IMR-90 (cell line): Measurements from ENCODE around the gene DNAJC5. TPM values are rescaled to one million over a fixed set of nuclear protein-coding genes. Genes with fewer than 3 reads are reported as not detected.

Experiments used
- ATAC-seq: fragments of 200-7000 bp; cut with Tn5 transposase; 2 replicates; pipeline ENCODE4 v1.9.1; 2020; ENCODE audit warnings: low read depth, mild to moderate bottlenecking, moderate library complexity
- BruUV-seq: library from RNA; stranded (reverse); fragments of 400-500 nt; replicated peaks from 2 replicates; lab custom pipeline; 2021; lab: Mats Ljungman, UMichigan
- CTCF ChIA-PET: fragments of 300-600 bp; formaldehyde crosslinking; extraction: SDS; loops from one replicate; lab custom pipeline; 2021; ENCODE audit warnings: antibody characterized with exemption; lab: Yijun Ruan, JAX
- POLR2A ChIA-PET: fragments of 300-600 bp; sonication (Branson Sonifier 250); formaldehyde crosslinking; loops from one replicate; lab custom pipeline; 2022; ENCODE audit warnings: antibody characterized with exemption; ENCODE audit not compliant: unreplicated experiment; lab: Charles Lee
- DNase-seq: peaks from one replicate; pipeline ENCODE4 v3.0.0; 2013
- H2AFZ ChIP-seq: replicated peaks from 2 replicates; pipeline ENCODE3; 2013; ENCODE audit warnings: low read length, mild to moderate bottlenecking; ENCODE audit not compliant: poor library complexity
- H2AK5ac ChIP-seq: 2 replicates; pipeline ENCODE4 v1.6.1; 2013; ENCODE audit warnings: low read depth, low read length, inconsistent platforms
- H2AK9ac ChIP-seq: replicated peaks from 2 replicates; pipeline ENCODE3; 2013; ENCODE audit warnings: mild to moderate bottlenecking, low read depth, low read length, moderate library complexity; ENCODE audit not compliant: poor library complexity
- H2BK120ac ChIP-seq: 2 replicates; pipeline ENCODE4 v1.6.1; 2013; ENCODE audit warnings: low read depth, low read length, inconsistent platforms
- H2BK15ac ChIP-seq: 3 replicates; pipeline ENCODE4 v1.6.1; 2013; ENCODE audit warnings: low read depth, low read length, inconsistent platforms
- H2BK20ac ChIP-seq: 2 replicates; pipeline ENCODE4 v1.6.1; 2013; ENCODE audit warnings: low read depth, mild to moderate bottlenecking, inconsistent platforms, low read length, moderate library complexity
- H2BK5ac ChIP-seq: 2 replicates; pipeline ENCODE4 v1.6.1; 2013; ENCODE audit warnings: mild to moderate bottlenecking, low read depth, low read length, inconsistent platforms; ENCODE audit not compliant: poor library complexity, severe bottlenecking
- H3K14ac ChIP-seq: replicated peaks from 2 replicates; pipeline ENCODE4 v1.6.1; 2013; ENCODE audit warnings: low read depth, low read length, inconsistent platforms
- H3K18ac ChIP-seq: 2 replicates; pipeline ENCODE4 v1.6.1; 2013; ENCODE audit warnings: low read depth, low read length, control low read depth
- H3K23ac ChIP-seq: 2 replicates; pipeline ENCODE4 v1.6.1; 2013; ENCODE audit warnings: low read depth, low read length, inconsistent platforms
- H3K27ac ChIP-seq: 2 replicates; pipeline ENCODE4 v1.5.1; 2013; ENCODE audit warnings: mild to moderate bottlenecking, control low read depth, low read length; ENCODE audit not compliant: insufficient read depth
- H3K27me3 ChIP-seq: 2 replicates; pipeline ENCODE4 v1.6.1; 2013; ENCODE audit warnings: low read length; ENCODE audit not compliant: control insufficient read depth, insufficient read depth
- H3K36me3 ChIP-seq: 2 replicates; pipeline ENCODE4 v1.6.1; 2013; ENCODE audit warnings: low read length, mixed read lengths; ENCODE audit not compliant: control insufficient read depth, insufficient read depth
- H3K4ac ChIP-seq: 2 replicates; pipeline ENCODE4 v1.6.1; 2013; ENCODE audit warnings: low read depth, low read length, inconsistent platforms
- H3K4me1 ChIP-seq: 2 replicates; pipeline ENCODE4 v1.6.1; 2013; ENCODE audit warnings: low read length, mixed read lengths; ENCODE audit not compliant: control insufficient read depth, insufficient read depth
- H3K4me2 ChIP-seq: 2 replicates; pipeline ENCODE4 v1.6.1; 2013; ENCODE audit warnings: low read depth, mild to moderate bottlenecking, control low read depth, low read length, moderate library complexity
- H3K4me3 ChIP-seq: 2 replicates; pipeline ENCODE4 v1.5.1; 2013; ENCODE audit warnings: low read depth, mild to moderate bottlenecking, control low read depth, low read length, moderate library complexity; ENCODE audit not compliant: insufficient read depth
- H3K56ac ChIP-seq: 2 replicates; pipeline ENCODE4 v1.6.1; 2013; ENCODE audit warnings: low read length, inconsistent platforms; ENCODE audit not compliant: insufficient read depth; ENCODE audit errors: extremely low read depth
- H3K79me1 ChIP-seq, 2 experiments: 2 replicates each; pipeline ENCODE4 v1.6.1; 2013; ENCODE audit warnings: low read length in 2 of 2, inconsistent platforms in 1 of 2, low read depth in 1 of 2
- H3K9ac ChIP-seq: 2 replicates; pipeline ENCODE4 v1.6.1; 2013; ENCODE audit warnings: low read depth, low read length, control low read depth
- H3K9me1 ChIP-seq: 2 replicates; pipeline ENCODE4 v1.6.1; 2013; ENCODE audit warnings: low read length, inconsistent platforms; ENCODE audit not compliant: insufficient read depth
- H3K9me3 ChIP-seq: 2 replicates; pipeline ENCODE4 v1.6.1; 2013; ENCODE audit warnings: low read length; ENCODE audit not compliant: control insufficient read depth, insufficient read depth
- H4K20me1 ChIP-seq: 2 replicates; pipeline ENCODE4 v1.6.1; 2013; ENCODE audit warnings: low read length, inconsistent platforms; ENCODE audit not compliant: insufficient read depth
- H4K5ac ChIP-seq: 2 replicates; pipeline ENCODE4 v1.6.1; 2013; ENCODE audit warnings: mild to moderate bottlenecking, low read depth, low read length, control low read depth
- H4K8ac ChIP-seq, 2 experiments: 2 replicates each; pipeline ENCODE4 v1.6.1; 2013; ENCODE audit warnings: low read depth in 2 of 2, low read length in 2 of 2, control low read depth in 1 of 2, inconsistent platforms in 1 of 2
- H4K91ac ChIP-seq: 2 replicates; pipeline ENCODE4 v1.6.1; 2013; ENCODE audit warnings: low read depth, low read length, inconsistent platforms; ENCODE audit not compliant: insufficient read depth
- RAD21 ChIP-seq: IDR thresholded peaks from 2 replicates; pipeline ENCODE4 v1.6.1; 2012; ENCODE audit warnings: low read length, improper control_type of control experiment
- RCOR1 ChIP-seq: IDR thresholded peaks from 2 replicates; pipeline ENCODE4 v1.6.1; 2012; ENCODE audit warnings: mild to moderate bottlenecking, low read length, improper control_type of control experiment; ENCODE audit not compliant: insufficient replicate concordance
- RFX5 ChIP-seq: IDR thresholded peaks from 2 replicates; pipeline ENCODE4 v1.8.0; 2012; ENCODE audit warnings: low read depth, mild to moderate bottlenecking, low read length, moderate library complexity
- WGBS, 2 experiments: methylation state at CpG; one replicate each; pipeline versions ENCODE4 v1.1.5 to v1.1.7; 2013; ENCODE audit warnings: missing lambda C conversion rate in 2 of 2; ENCODE audit not compliant: insufficient read length in 1 of 2; ENCODE audit errors: extremely low coverage in 2 of 2; 5-methylcytosine and 5-hydroxymethylcytosine counted together
- dilution Hi-C: fragments of 300-500 bp; cut with HindIII; formaldehyde crosslinking; loops from one replicate; pipeline ENCODE4 v1.14.3; 2018; ENCODE audit warnings: low sequenced_read_pairs; ENCODE audit not compliant: unreplicated experiment
- in situ Hi-C: fragments of 300-500 bp; cut with MboI; formaldehyde crosslinking; loops from 3 replicates; pipeline ENCODE4 v1.14.3; 2019; ENCODE audit warnings: low sequenced_read_pairs, inconsistent platforms, mixed read lengths
- intact Hi-C: fragments of 100-400 bp; cut with micrococcal nuclease; formaldehyde crosslinking; loops from 2 replicates; pipeline ENCODE4 v1.10.0; 2022
- polyA plus RNA-seq, 3 experiments: library from polyadenylated mRNA; depleted of rRNA; stranded (reverse); fragments of >200 nt; gene quantifications; 2 replicates each; pipeline ENCODE4 v1.2.3, GENCODE V29; 2012; ENCODE audit warnings: low replicate concordance in 1 of 3
- total RNA-seq: library from RNA; depleted of rRNA; stranded (reverse); fragments of >200 nt; gene quantifications from 2 replicates; pipeline ENCODE4 v1.2.3, GENCODE V29; 2012
- TF ChIP-seq, protein P1 (sequence below): fragments of 150-350 bp; IDR thresholded peaks from 2 replicates; pipeline ENCODE4 v1.6.1; 2016; ENCODE audit warnings: low read depth, mild to moderate bottlenecking, low read length, moderate library complexity, borderline replicate concordance
- TF ChIP-seq, protein P2 (sequence below): conservative IDR thresholded peaks from 2 replicates; pipeline ENCODE4 v1.5.1; 2012; ENCODE audit warnings: mild to moderate bottlenecking, low read depth, low read length, improper control_type of control experiment

The DNAJC5 gene
- total and polyA plus RNA-seq, 2 of the 4 experiments (the other 2 are of a cell fraction) = 35.6 to 45.2 TPM

DNA sequence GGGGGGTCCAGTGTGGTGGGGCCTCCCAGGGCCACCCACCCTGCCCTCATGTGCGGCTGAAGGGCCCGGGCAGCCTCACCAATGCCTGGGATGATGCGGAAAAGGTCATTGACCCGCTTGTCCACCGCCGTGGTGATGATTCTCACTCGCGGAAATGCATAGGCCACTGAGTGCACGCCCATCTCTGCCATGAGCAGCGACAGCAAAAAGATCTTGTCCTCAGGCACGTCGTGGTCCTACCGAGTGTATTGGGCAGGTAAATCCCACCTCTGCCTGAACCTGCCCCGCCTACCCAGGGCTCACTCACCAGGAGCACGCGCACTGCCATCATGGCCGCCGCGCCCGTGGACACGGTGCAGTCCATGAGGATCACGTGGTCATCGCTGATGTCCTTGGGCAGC lies 45.1 kb downstream of the DNAJC5 start:
- Histone ChIP-seq H3K4me2 (no peak overlapping the region), H3K9ac (no peak overlapping the region), H3K4ac (no peak overlapping the region), H2BK120ac (no peak overlapping the region), H2BK15ac (no peak overlapping the region), H2BK20ac (no peak overlapping the region), H2AK9ac (peak overlapping the region; percentile 55), H2AK5ac (no peak overlapping the region), H3K14ac (no peak overlapping the region), H3K56ac (no peak overlapping the region), H3K27me3 (no peaks in the 10 kb centered on the region), H4K8ac (no peak overlapping the region), H3K9me3 (no peaks in the 10 kb centered on the region), H3K18ac (no peak overlapping the region), H4K20me1 (peaks cover 66% of the 10 kb centered on the region), H3K36me3 (peaks cover 59% of the 10 kb centered on the region), H3K4me1 (no peaks in the 10 kb centered on the region), H2AFZ (peak overlapping the region; percentile 51), H3K79me1 (peaks cover 27 to 66% of the 10 kb centered on the region in 2 experiments), H4K91ac (no peak overlapping the region), H3K23ac (no peak overlapping the region), H3K9me1 (peaks cover 4% of the 10 kb centered on the region; the same call in 1 of the 2 replicates), H3K4me3 (no peak overlapping the region), H4K5ac (no peak overlapping the region), H2BK5ac (no peak overlapping the region), H3K27ac (no peak overlapping the region)
- intact Hi-C loops = no loop called here
- ATAC-seq (no peak), DNase-seq (no peak)
- ChIA-PET POLR2A (no interaction called here), CTCF (no interaction called here)
- in situ Hi-C loops = no loop called here
- 90% methylated on average over 15 of the region's 23 CpGs; no CpG with 5 or more reads in 1 of the 2 experiments for WGBS, 2 experiments
- dilution Hi-C loops = no loop called here
- TF ChIP-seq RCOR1 (no peak), RAD21 (no peak), RFX5 (no peak)
- TF ChIP-seq, protein P1, sequence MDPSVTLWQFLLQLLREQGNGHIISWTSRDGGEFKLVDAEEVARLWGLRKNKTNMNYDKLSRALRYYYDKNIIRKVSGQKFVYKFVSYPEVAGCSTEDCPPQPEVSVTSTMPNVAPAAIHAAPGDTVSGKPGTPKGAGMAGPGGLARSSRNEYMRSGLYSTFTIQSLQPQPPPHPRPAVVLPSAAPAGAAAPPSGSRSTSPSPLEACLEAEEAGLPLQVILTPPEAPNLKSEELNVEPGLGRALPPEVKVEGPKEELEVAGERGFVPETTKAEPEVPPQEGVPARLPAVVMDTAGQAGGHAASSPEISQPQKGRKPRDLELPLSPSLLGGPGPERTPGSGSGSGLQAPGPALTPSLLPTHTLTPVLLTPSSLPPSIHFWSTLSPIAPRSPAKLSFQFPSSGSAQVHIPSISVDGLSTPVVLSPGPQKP = no peak
- TF ChIP-seq, protein P2, sequence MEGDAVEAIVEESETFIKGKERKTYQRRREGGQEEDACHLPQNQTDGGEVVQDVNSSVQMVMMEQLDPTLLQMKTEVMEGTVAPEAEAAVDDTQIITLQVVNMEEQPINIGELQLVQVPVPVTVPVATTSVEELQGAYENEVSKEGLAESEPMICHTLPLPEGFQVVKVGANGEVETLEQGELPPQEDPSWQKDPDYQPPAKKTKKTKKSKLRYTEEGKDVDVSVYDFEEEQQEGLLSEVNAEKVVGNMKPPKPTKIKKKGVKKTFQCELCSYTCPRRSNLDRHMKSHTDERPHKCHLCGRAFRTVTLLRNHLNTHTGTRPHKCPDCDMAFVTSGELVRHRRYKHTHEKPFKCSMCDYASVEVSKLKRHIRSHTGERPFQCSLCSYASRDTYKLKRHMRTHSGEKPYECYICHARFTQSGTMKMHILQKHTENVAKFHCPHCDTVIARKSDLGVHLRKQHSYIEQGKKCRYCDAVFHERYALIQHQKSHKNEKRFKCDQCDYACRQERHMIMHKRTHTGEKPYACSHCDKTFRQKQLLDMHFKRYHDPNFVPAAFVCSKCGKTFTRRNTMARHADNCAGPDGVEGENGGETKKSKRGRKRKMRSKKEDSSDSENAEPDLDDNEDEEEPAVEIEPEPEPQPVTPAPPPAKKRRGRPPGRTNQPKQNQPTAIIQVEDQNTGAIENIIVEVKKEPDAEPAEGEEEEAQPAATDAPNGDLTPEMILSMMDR = no peak
- BruUV-seq = no TSS peak
